Panc1 (cell line): ENCODE data around the gene VSIG10L2. TPM values are rescaled to one million over a fixed set of nuclear protein-coding genes. Genes with fewer than 3 reads are reported as not detected.

Source experiments
- ATAC-seq: fragments of 200-7000 bp; cut with Tn5 transposase; 2 replicates; pipeline ENCODE4 v1.9.1; 2020; ENCODE audit warnings: mild to moderate bottlenecking, moderate library complexity
- BruUV-seq: library from RNA; stranded (reverse); fragments of 400-500 nt; replicated peaks from 2 replicates; lab custom pipeline; 2021; lab: Mats Ljungman, UMichigan
- CTCF ChIA-PET: fragments of 300-600 bp; sonication (Branson Sonifier 250); formaldehyde crosslinking; loops from one replicate; lab custom pipeline; 2022; ENCODE audit warnings: antibody characterized with exemption; lab: Charles Lee
- POLR2A ChIA-PET: fragments of 300-600 bp; sonication (Branson Sonifier 250); formaldehyde crosslinking; loops from one replicate; lab custom pipeline; 2022; ENCODE audit warnings: antibody characterized with exemption; lab: Charles Lee
- DNase-seq: peaks from one replicate; pipeline ENCODE4 v3.0.0-alpha.2; 2010; ENCODE audit warnings: low read depth, low spot score
- H3K27ac ChIP-seq: 2 replicates; pipeline ENCODE4 v1.5.1; 2011; ENCODE audit warnings: mild to moderate bottlenecking, low read length, inconsistent platforms
- H3K27me3 ChIP-seq: fragments of 200-500 bp; sonication (Bioruptor generic); 2 replicates; pipeline ENCODE4 v1.6.0; 2014; ENCODE audit warnings: low read length, inconsistent platforms; ENCODE audit not compliant: control insufficient read depth, insufficient read depth
- H3K36me3 ChIP-seq: fragments of 200-500 bp; sonication (Bioruptor generic); 2 replicates; pipeline ENCODE4 v1.5.1; 2014; ENCODE audit warnings: inconsistent platforms, mild to moderate bottlenecking, low read length, moderate library complexity; ENCODE audit not compliant: control insufficient read depth, insufficient read depth
- H3K4me1 ChIP-seq: 2 replicates; pipeline ENCODE4 v1.5.1; 2011; ENCODE audit warnings: inconsistent platforms, mild to moderate bottlenecking, low read length, moderate library complexity; ENCODE audit not compliant: control insufficient read depth, insufficient read depth
- H3K4me3 ChIP-seq, 2 experiments: 2 replicates each; pipeline ENCODE4 v1.5.1; 2011 to 2012; ENCODE audit warnings: low read depth in 2 of 2, low read length in 2 of 2, mild to moderate bottlenecking in 2 of 2, inconsistent platforms in 1 of 2, moderate library complexity in 1 of 2
- H3K9me3 ChIP-seq: fragments of 200-500 bp; sonication (Bioruptor generic); 2 replicates; pipeline ENCODE4 v1.5.1; 2014; ENCODE audit warnings: low read depth, mild to moderate bottlenecking, inconsistent platforms, low read length, moderate library complexity; ENCODE audit not compliant: control insufficient read depth, insufficient read depth
- CTCF ChIP-seq: fragments of 450-650 bp; IDR thresholded peaks from 2 replicates; pipeline ENCODE4 v1.5.1; 2017; ENCODE audit warnings: mild to moderate bottlenecking
- POLR2AphosphoS5 ChIP-seq: IDR thresholded peaks from 2 replicates; pipeline ENCODE4 v1.6.1; 2012; ENCODE audit warnings: mild to moderate bottlenecking, low read depth, low read length, moderate library complexity
- REST ChIP-seq, 2 experiments: IDR thresholded peaks; 2 replicates each; pipeline ENCODE4 v1.6.1; 2011 to 2012; ENCODE audit warnings: low read depth in 2 of 2, control low read depth in 1 of 2, low read length in 1 of 2, mild to moderate bottlenecking in 1 of 2, moderate library complexity in 1 of 2; ENCODE audit not compliant: insufficient read depth in 1 of 2
- SIN3A ChIP-seq: IDR thresholded peaks from 2 replicates; pipeline ENCODE4 v1.6.1; 2012; ENCODE audit warnings: low read depth, mild to moderate bottlenecking, low read length, moderate library complexity, borderline replicate concordance; ENCODE audit not compliant: insufficient read depth
- TCF7L2 ChIP-seq: IDR thresholded peaks from 2 replicates; pipeline ENCODE4 v1.6.1; 2011; ENCODE audit warnings: mild to moderate bottlenecking, low read depth, low read length, inconsistent platforms
- in situ Hi-C: cut with HindIII; loops from 2 replicates; pipeline ENCODE4 v1.10.0; 2016; ENCODE audit warnings: low sequenced_read_pairs, low pct_unique_long_range_greater_than_20kb
- intact Hi-C: fragments of 100-400 bp; cut with micrococcal nuclease; formaldehyde crosslinking; loops from one replicate; pipeline ENCODE4 v1.10.0; 2022; ENCODE audit not compliant: unreplicated experiment
- total RNA-seq: library from RNA; stranded (reverse); gene quantifications from one replicate; pipeline ENCODE4 v1.2.1, GENCODE V29; 2021; ENCODE audit not compliant: unreplicated experiment

Gene VSIG10L2
- total RNA-seq, 1 experiment from 2014 or later, result not detected

GRCh38 chr11:125934473-125934872 lies 11.4 kb upstream of the VSIG10L2 start:
- ATAC-seq, result no peak
- BruUV-seq, result no TSS peak
- Histone ChIP-seq H3K36me3 (no peaks in the 10 kb centered on the region), H3K4me3 (no peak overlapping the region), H3K4me1 (peaks cover 4% of the 10 kb centered on the region; the same call in 1 of the 2 replicates), H3K9me3 (no peaks in the 10 kb centered on the region), H3K27me3 (peaks cover 4% of the 10 kb centered on the region), H3K27ac (no peak overlapping the region)
- TF ChIP-seq CTCF (no peak), POLR2AphosphoS5 (no peak), SIN3A (no peak), REST (IDR thresholded peaks at IDR 0.05; ENCODE audit: insufficient read depth in 1 of 2, low read depth in 2 of 2, low read length in 1 of 2) (no peak), TCF7L2 (no peak)
- no peak for DNase-seq
- in situ Hi-C loops (loop anchor here (25.0 kb wide), 1 partner anchor 278 kb away; the partner anchor contains the start of genes FAM118B and RPUSD4), intact Hi-C loops (no loop called here)
- ChIA-PET CTCF (no interaction called here), POLR2A (no interaction called here)

GRCh38 chr11:125935056-125935455 lies 10.8 kb upstream of the VSIG10L2 start:
- Histone ChIP-seq H3K4me3 (no peak overlapping the region), H3K27me3 (peaks cover 4% of the 10 kb centered on the region), H3K36me3 (no peaks in the 10 kb centered on the region), H3K9me3 (no peaks in the 10 kb centered on the region), H3K4me1 (peaks cover 4% of the 10 kb centered on the region; the same call in 1 of the 2 replicates), H3K27ac (no peak overlapping the region)
- TF ChIP-seq REST (IDR thresholded peaks at IDR 0.05; ENCODE audit: insufficient read depth in 1 of 2, low read depth in 2 of 2, low read length in 1 of 2) (no peak), TCF7L2 (no peak), CTCF (peak; percentile 35; the same call in 1 of the 2 replicates), SIN3A (no peak), POLR2AphosphoS5 (no peak)
- ChIA-PET POLR2A (no interaction called here), CTCF (no interaction called here)
- no peak for ATAC-seq
- in situ Hi-C loops (loop anchor here (25.0 kb wide), 1 partner anchor 277 kb away; the partner anchor contains the start of genes FAM118B and RPUSD4), intact Hi-C loops (no loop called here)
- BruUV-seq, result no TSS peak
- no peak for DNase-seq
